Activated CD8-positive, alpha-beta T cell treated with anti-CD3 and anti-CD28 coated beads for 36 hours (primary cell): ENCODE data around the gene TP53BP1. TPM values are rescaled to one million over a fixed set of nuclear protein-coding genes. Genes with fewer than 3 reads are reported as not detected.

Source experiments
- ATAC-seq: fragments of 200-7000 bp; cut with Tn5 transposase; one replicate; pipeline ENCODE4 v1.10.0; 2021; ENCODE audit warnings: mild to moderate bottlenecking, moderate library complexity
- CTCF ChIA-PET: fragments of 350-600 bp; sonication (Branson Sonifier 250); formaldehyde crosslinking; loops from one replicate; lab custom pipeline; 2021; ENCODE audit warnings: antibody characterized with exemption; lab: Charles Lee
- POLR2A ChIA-PET: fragments of 350-600 bp; sonication (Branson Sonifier 250); formaldehyde crosslinking; loops from one replicate; lab custom pipeline; 2021; ENCODE audit warnings: antibody characterized with exemption; lab: Charles Lee
- DNase-seq: peaks from one replicate; pipeline ENCODE4 v3.0.0-alpha.2; 2020
- H3K27ac Mint-ChIP-seq: one replicate; pipeline ENCODE4 v1.8.0; 2021; ENCODE audit warnings: mild to moderate bottlenecking, mixed read lengths
- H3K27me3 Mint-ChIP-seq: one replicate; pipeline ENCODE4 v1.8.0; 2021; ENCODE audit warnings: mixed read lengths
- H3K36me3 Mint-ChIP-seq: one replicate; pipeline ENCODE4 v1.8.0; 2021; ENCODE audit warnings: low read depth, mixed read lengths
- H3K4me1 Mint-ChIP-seq: one replicate; pipeline ENCODE4 v1.8.0; 2021; ENCODE audit warnings: low read depth, mixed read lengths
- H3K4me3 Mint-ChIP-seq: one replicate; pipeline ENCODE4 v1.8.0; 2021; ENCODE audit warnings: mild to moderate bottlenecking, moderate library complexity, mixed read lengths
- H3K9me3 Mint-ChIP-seq: one replicate; pipeline ENCODE4 v1.8.0; 2021; ENCODE audit warnings: mixed read lengths
- CTCF ChIP-seq: fragments of 200-600 bp; IDR thresholded peaks from one replicate; pipeline ENCODE4 v1.8.0; 2022; ENCODE audit warnings: antibody characterized with exemption, mild to moderate bottlenecking
- intact Hi-C: fragments of 100-400 bp; cut with micrococcal nuclease; formaldehyde crosslinking; loops from one replicate; pipeline ENCODE4 v1.10.0; 2022
- total RNA-seq, 2 experiments: library from RNA; stranded (reverse); gene quantifications; one replicate each; pipeline ENCODE4 v1.2.3, GENCODE V29; 2021

TP53BP1 gene
- total RNA-seq, 2 experiments from 2014 or later, result 20.6 to 23.0 TPM

GRCh38 chr15:43440721-43441281 is 52.2 kb downstream of the TP53BP1 start:
- Mint-ChIP-seq H3K4me3 (peak overlapping the region; percentile 5), H3K27ac (peak overlapping the region; percentile 89), H3K9me3 (no peaks in the 10 kb centered on the region), H3K4me1 (peaks cover 10% of the 10 kb centered on the region), H3K27me3 (no peaks in the 10 kb centered on the region), H3K36me3 (peaks cover 9% of the 10 kb centered on the region)
- intact Hi-C loops, result no loop called here
- DNase-seq (peak; percentile 63), ATAC-seq (peak; percentile 95)
- POLR2A ChIA-PET, result interaction anchor here (0.6 to 1.5 kb wide), 6 partner anchors 13 to 305 kb away, joined by 3 to 5 read pairs (median 4); partner anchors contain the start of genes TP53BP1, TUBGCP4 and ZSCAN29
- peak; percentile 65 for TF ChIP-seq CTCF
- CTCF ChIA-PET, result interaction anchor here (0.7 to 4.0 kb wide), 19 partner anchors 10 to 308 kb away, joined by 3 to 66 read pairs (median 4); partner anchors contain the start of genes MAP1A and TP53BP1

DNA sequence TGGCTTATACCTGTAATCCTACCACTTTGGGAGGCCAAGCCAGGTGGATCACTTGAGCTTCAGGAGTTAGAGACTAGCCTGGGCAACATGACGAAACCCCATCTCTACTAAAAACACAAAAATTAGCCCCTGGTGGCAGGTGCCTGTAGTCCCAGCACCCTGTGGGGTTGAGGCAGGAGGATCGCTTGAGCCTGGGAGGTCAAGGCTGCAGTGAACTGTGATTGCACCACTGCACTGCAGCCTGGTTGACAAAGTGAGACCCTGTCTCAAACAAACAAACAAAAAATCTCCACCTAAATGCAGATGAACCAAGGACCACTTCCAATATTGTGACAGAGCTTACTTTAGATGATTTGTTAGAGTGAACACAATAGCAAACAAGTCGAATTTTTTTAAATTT is 53.7 kb downstream of the TP53BP1 start:
- Mint-ChIP-seq H3K27ac (no peak overlapping the region), H3K4me1 (peaks cover 10% of the 10 kb centered on the region), H3K4me3 (no peak overlapping the region), H3K9me3 (no peaks in the 10 kb centered on the region), H3K36me3 (peaks cover 6% of the 10 kb centered on the region), H3K27me3 (no peaks in the 10 kb centered on the region)
- DNase-seq, result no peak
- intact Hi-C loops, result no loop called here
- ChIA-PET CTCF (interaction anchor here (4.0 kb wide), 1 partner anchor 74 kb away, joined by 66 read pairs; no protein-coding TSS in a partner anchor), POLR2A (interaction anchor here (0.5 kb wide), 1 partner anchor 32 kb away, joined by 4 read pairs; no protein-coding TSS in a partner anchor)
- no peak for ATAC-seq
- TF ChIP-seq CTCF, result no peak

GRCh38 chr15:43436395-43436794 is 56.6 kb downstream of the TP53BP1 start:
- ChIA-PET CTCF (no interaction called here), POLR2A (interaction anchor here (0.6 kb wide), 2 partner anchors 18 to 622 kb away, joined by 3 read pairs; no protein-coding TSS in a partner anchor)

GRCh38 chr15:43434446-43434845 is 58.5 kb downstream of the TP53BP1 start:
- H3K27me3 Mint-ChIP-seq, result no peaks in the 10 kb centered on the region
- no peaks in the 10 kb centered on the region for H3K9me3 Mint-ChIP-seq
- intact Hi-C loops, result no loop called here
- DNase-seq (no peak), ATAC-seq (no peak)
- POLR2A ChIA-PET, result no interaction called here
- no peaks in the 10 kb centered on the region for H3K4me1 Mint-ChIP-seq
- no peak overlapping the region for H3K4me3 Mint-ChIP-seq
- CTCF ChIA-PET, result interaction anchor here (1.2 to 1.4 kb wide), 2 partner anchors 77 to 81 kb away, joined by 3 to 4 read pairs; no protein-coding TSS in a partner anchor
- H3K27ac Mint-ChIP-seq, result no peak overlapping the region
- H3K36me3 Mint-ChIP-seq, result peaks cover 10% of the 10 kb centered on the region
- TF ChIP-seq CTCF, result no peak

More at GRCh38 chr15:43436395-43436794, 56.6 kb downstream of the TP53BP1 start:
- no peak overlapping the region for H3K4me3 Mint-ChIP-seq
- DNase-seq, result no peak
- H3K4me1 Mint-ChIP-seq, result peaks cover 7% of the 10 kb centered on the region
- intact Hi-C loops, result no loop called here
- no peak for TF ChIP-seq CTCF
- no peak for ATAC-seq
- no peaks in the 10 kb centered on the region for H3K27me3 Mint-ChIP-seq
- H3K27ac Mint-ChIP-seq, result no peak overlapping the region
- H3K9me3 Mint-ChIP-seq, result no peaks in the 10 kb centered on the region
- H3K36me3 Mint-ChIP-seq, result peaks cover 10% of the 10 kb centered on the region

DNA sequence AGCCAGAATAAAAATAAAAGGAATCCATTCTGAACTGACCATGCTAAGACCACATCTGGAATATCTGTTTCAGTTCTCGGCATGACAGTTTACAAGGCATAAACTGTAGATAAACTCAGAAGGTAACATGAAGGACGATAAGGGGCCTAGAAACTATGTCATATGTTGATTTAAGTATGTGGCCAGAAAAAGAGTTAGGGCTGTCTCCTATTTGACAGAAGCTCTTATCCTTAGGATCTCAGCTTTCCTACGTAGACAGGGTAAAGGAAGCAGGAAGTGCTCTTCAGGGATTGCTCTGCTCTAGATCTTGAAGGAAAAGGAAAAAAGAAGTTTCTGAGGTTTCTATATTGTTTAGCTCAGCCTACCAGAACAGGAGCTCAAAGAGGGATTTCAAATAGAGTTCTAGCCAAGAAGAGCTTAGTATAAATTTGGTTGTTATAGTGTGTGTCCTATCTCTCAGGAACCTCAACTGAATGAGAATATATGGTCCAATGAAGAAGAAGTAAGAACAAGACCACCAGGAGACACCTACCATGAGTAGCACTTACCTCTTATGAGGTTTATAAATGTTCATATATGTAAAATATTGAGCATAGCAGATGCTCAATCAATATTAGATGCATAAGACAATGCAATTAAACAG is 59.2 kb downstream of the TP53BP1 start:
- POLR2A ChIA-PET, result no interaction called here

More for the DNA sequence above, 59.2 kb downstream of the TP53BP1 start:
- Mint-ChIP-seq H3K27ac (no peak overlapping the region), H3K27me3 (no peaks in the 10 kb centered on the region), H3K36me3 (peaks cover 10% of the 10 kb centered on the region), H3K4me1 (no peaks in the 10 kb centered on the region), H3K9me3 (no peaks in the 10 kb centered on the region), H3K4me3 (no peak overlapping the region)
- intact Hi-C loops, result no loop called here
- ATAC-seq (no peak), DNase-seq (no peak)
- CTCF ChIA-PET, result interaction anchor here (0.9 to 1.4 kb wide), 2 partner anchors 63 to 81 kb away, joined by 3 to 4 read pairs; partner anchors contain the start of genes TUBGCP4 and ZSCAN29
- no peak for TF ChIP-seq CTCF
